ENCODE results near the gene C9orf85.

DNA sequence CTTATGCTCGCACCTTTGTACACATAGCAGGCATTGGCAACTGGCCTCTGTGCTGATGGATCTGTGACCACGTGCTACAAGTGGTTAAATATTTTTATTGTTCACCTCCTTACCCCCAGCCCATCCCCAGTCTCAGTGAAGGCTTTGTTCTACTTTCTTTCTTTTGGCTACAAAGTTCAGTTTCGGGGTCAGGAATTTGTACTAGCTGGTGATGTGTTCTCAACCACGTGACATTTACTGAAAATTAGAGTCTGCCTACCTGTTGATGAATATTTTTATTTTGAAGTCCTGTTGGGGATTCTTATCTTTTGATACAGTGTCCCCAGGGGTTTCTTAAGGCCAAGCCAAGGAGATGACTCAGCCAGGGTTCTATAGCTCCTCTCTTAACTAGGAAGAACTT, 101.2 kb downstream of the C9orf85 start:
- TF ChIP-seq, protein P1, sequence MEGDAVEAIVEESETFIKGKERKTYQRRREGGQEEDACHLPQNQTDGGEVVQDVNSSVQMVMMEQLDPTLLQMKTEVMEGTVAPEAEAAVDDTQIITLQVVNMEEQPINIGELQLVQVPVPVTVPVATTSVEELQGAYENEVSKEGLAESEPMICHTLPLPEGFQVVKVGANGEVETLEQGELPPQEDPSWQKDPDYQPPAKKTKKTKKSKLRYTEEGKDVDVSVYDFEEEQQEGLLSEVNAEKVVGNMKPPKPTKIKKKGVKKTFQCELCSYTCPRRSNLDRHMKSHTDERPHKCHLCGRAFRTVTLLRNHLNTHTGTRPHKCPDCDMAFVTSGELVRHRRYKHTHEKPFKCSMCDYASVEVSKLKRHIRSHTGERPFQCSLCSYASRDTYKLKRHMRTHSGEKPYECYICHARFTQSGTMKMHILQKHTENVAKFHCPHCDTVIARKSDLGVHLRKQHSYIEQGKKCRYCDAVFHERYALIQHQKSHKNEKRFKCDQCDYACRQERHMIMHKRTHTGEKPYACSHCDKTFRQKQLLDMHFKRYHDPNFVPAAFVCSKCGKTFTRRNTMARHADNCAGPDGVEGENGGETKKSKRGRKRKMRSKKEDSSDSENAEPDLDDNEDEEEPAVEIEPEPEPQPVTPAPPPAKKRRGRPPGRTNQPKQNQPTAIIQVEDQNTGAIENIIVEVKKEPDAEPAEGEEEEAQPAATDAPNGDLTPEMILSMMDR (IDR thresholded peaks at IDR 0.05; ENCODE audit: insufficient read depth, low read length, poor library complexity, severe bottlenecking): no peak
- no peak for TF ChIP-seq EZH2phosphoT487 (conservative IDR thresholded peaks at IDR 0.05; ENCODE audit: low read length)
